HG03520 (cell line): ENCODE data around the gene ANTXR2.
"Not testable (repeated sequence)": the region's sequence is repeated elsewhere in the genome, so short reads cannot be mapped to it uniquely, and the experiment has no call there.

Experiments
- ATAC-seq: cut with Tn5 transposase; IDR thresholded peaks from one replicate; pipeline ENCODE4 v1.9.1; 2021; ENCODE audit warnings: mild to moderate bottlenecking, moderate library complexity; ENCODE audit not compliant: unreplicated experiment

Gene ANTXR2

GRCh38 chr4:80072744-80073472, at the start of gene ANTXR2:
TSS of gene ANTXR2 (minus strand) at chr4:80073229. CDS start at chr4:80072560, 669 bp downstream.
- peak; percentile 64 for ATAC-seq

- not testable (repeated sequence) for ATAC-seq
These were observed 48.8 kb upstream of the ANTXR2 start for GRCh38 chr4:80121815-80122214.

DNA sequence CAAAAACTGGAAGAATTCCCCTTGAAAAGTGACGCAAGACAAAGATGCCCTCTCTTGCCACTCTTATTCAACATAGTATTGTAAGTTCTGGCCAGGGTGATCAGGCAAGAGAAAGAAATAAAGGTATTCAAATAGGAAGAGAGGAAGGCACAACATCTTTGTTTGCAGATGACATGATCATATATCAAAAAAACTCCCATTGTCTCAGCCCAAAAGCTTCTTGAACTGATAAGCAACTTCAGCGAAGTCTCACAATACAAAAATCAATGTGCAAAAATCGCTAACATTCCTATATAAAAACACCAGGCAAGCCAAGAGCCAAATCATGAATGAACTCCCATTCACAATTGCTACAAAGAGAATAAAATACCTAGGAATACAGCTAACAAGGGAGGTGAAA, 46.6 kb upstream of the ANTXR2 start:
- ATAC-seq, result not testable (repeated sequence)

DNA sequence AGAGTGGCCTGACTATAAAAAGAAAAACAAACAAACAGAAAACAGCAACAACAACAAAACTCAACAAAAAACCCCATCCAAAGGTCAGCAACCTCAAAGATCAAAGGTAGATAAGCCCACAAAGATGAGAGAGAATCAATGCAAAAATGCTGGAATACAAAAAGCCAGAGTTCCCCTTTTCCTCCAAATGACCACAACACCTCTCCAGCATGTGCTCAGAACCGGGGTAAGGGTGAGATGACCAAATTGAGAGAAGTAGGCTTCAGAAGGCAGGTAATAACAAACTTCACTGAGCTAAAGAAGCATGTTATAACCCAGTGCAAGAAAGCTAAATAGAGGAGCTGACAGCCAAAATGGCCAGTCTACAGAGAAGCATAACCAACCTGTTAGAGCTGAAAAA, 43.5 kb upstream of the ANTXR2 start:
- ATAC-seq, result no peak

DNA sequence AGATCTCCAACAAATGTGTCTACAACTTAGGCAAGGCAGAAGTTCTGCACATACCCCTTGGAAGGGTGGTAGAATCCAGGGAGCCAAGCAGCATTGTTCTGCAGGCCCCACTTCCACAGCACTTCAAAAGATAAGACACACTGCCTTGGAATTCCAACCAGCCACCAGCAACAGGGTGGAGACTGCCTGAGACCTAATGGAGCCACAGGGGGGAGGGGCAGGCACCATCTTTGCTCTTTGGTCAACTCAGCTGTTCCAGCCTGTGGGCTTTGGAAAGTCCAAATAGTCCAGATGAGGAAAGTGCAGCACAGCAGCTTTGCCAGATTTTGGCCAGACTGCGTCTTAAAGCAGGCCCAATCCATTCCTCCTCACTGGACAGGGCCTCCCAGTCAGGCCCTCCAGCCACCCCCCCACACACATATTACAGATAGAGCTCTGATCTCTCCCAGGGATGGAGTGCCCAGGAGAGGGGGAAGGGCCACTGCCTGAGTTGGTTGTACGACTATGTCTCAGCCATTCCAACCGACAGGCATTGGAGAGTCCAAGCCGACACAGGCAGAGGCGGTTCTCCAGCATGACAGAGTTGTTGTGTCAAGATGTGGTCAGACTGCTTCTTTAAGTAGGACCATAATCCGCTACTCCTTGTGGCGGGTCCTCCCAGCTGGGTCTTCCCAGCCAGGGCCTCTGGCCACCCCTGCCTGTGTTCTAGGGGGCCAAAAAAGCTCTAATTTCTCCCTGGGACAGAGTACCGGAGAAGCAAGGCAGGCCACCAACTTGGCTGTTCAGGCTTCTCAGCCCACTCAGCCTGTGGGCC, 42.5 kb upstream of the ANTXR2 start:
- ATAC-seq, result no peak

DNA sequence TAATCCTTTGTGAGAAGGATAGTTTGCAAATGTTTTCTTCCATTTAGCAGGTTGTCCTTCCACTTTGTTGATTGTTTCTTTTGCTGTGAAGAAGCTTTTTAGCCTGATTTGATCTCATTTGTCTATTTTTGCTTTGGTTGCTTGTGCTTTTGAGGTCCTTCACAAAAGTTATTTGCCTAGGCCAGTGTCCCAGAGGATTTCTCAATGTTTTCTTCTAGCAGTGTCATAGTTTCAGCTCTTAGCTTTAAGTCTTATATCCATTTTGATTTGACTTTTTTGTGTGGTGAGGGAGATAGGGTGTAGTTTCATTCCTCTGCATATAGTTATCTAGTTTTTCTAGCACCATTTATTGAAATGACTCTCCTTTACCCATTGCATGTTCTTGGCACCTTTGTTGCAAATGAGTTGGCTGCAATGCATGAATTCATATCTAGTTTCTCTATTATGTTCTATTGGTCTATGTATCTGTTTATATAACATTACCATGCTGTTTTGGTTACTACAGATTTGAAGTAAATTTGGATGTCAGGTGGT, 41.8 kb upstream of the ANTXR2 start:
- no peak for ATAC-seq

DNA sequence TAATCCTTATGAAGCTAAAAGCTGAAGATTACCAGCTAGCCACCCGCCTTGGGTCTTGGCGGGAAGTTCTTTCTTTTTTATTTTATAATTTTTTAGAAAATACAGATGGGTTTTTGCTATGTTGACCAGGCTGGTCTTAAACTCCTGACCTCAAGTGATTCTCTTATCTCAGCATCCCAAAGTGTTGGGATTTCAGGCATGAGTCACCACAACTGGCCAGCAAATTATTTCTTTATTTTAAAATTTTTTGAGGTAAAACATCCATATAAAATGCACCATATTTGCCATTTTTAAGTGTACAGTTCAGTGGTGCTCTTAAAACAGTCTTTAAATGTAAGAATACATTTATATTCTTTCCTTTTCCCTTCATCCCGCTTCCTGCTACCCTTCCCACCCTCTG, 40.6 kb upstream of the ANTXR2 start:
- ATAC-seq, result no peak

DNA sequence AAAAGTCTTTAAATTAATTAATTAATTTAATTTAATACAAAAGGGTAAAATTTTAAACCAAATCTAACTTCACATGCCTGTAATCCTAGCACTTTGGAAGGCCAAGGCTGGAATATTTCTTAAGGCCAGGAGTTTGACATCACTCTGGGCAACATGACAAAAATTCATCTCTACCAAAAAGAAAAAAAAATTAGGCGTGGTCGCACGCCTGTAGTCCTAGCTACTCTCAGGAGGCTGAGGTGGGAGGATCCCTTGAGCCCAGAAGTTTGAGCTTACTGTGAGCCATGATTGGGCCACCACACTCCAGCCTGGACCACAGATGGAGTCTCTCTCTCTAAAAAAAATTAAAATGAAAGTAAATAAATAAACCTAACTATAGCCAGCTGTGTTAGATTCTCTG, 39.2 kb upstream of the ANTXR2 start:
- no peak for ATAC-seq

DNA sequence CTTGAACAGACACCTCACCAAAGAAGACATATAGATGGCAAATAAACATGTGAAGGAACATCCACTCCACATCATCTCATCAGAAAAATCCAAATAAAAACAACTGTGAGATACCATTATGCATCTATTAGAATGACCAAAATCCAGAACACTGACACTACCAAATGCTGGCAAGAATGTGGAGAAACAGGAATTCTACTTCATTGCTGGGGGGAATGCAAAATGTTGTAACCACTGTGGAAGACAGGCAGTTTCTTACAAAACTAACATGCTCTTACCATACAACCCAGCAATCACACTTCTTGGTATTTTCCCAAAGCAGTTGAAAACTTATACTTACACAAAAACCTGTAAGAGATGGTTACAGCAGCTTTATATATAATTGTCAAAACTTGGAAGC, 38.2 kb upstream of the ANTXR2 start:
- ATAC-seq, result no peak

DNA sequence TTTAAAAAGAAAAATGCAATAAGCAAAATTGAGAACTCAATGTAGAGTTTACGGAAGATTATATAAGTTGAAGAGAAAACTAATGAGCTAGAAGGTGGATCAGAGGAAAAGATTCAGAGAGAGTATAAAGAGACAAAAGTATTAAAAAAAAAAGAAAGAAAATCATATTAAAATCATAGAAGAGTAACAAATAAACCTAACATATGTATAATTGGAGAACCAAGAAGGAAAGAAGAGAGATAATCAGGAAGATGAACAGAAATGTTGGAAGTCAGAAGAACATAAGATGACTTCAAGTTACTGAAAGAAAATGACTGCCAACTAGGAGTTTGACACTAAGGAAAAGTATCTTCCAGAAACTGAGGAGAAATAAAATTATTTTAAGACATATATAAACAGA, 34.3 kb upstream of the ANTXR2 start:
- ATAC-seq, result no peak

DNA sequence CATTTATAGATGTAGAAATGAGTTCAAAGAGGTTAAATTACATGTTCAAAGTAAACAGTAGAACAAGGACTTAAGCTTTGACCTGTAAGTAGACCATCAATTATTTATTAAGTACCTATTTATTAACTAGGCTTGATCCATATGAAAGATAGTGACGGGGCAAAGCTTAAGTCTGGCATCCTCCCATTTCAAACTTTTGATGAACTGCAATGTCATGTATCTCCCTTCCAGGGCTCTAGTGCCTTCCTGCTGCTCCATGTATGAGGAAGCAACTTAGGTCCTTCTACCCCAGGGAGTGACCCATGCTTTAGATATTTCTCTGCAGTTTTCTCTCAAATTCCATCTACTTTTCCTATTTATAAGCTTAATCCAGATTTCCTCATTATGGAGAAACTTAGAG, 31.9 kb upstream of the ANTXR2 start:
- no peak for ATAC-seq

GRCh38 chr4:80103629-80104028, 30.6 kb upstream of the ANTXR2 start:
- no peak for ATAC-seq

DNA sequence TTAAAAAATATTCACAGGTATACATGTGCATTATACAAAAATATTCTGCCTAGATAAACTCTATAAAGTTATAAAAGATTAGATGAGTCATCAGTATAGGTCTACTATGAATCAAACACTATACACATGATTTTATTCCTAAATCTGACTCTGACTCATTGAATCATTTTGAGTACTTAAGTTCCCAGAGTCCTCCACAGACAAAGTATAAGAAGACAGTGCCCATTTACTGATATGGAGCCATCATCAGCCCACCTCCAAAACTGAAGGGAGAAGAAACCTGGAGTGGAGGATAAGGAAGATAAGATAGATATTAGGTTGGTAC, 28.7 kb upstream of the ANTXR2 start:
- no peak for ATAC-seq

- no peak for ATAC-seq
These were observed 28.2 kb upstream of the ANTXR2 start for GRCh38 chr4:80101071-80101791.

- ATAC-seq, result no peak
These were observed 26.6 kb upstream of the ANTXR2 start for GRCh38 chr4:80099671-80100070.

- no peak for ATAC-seq
These were observed 25.6 kb upstream of the ANTXR2 start for GRCh38 chr4:80098635-80099034.

DNA sequence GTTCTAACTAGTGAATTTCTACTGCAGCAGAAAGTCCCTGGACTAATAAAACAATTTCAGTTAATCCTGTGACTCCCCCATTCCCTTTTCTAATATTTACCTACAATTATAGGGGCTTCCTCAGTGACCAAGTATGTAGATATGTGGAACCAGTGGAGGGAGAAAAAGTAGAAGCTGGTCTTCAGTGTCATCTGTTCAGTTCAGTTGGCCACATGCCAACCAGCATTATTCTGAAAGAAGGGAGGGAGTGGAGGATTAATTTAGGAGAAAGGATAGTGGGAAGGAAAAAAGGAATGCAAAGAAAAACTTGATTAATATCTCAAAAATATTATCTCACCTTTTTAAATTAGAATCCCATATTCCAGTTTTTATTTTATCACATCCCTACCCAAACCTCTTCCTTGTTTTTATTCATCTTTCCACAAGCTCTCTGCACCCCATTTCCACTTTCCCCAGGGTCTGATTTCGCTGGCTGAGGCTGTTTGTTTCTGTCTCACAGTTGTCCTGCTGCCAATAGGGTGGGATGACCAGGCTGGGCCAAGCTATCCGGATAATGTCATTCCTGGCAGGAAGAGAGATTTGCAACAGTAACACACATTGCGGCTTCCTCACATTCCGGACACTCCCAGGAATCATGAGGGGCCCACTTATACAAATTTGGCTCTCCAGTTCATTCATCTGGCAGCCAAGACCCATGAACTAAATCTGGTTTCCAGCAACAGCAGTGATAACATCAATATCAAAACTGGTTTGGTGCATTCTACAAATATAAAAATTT, 24.6 kb upstream of the ANTXR2 start:
- ATAC-seq, result no peak

GRCh38 chr4:80096175-80096850, 23.3 kb upstream of the ANTXR2 start:
- ATAC-seq, result no peak

DNA sequence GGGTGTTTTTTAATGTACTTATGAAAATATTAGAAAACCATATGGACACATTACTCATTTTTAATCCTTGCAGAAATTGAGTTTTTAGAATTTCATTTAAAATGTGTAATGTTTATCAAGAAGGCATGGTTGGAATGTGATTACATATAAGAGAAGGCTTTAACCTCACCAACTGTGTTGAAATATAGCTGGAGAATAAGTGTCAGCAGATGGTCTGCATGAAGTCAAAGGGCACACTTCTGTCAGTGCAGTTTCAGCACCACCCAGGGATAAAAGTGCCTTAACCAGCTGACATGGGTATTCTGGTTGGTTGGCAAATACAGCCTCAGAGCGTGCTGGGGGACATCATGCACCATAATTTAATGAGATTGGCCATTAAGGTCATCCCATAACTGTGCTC, 21.2 kb upstream of the ANTXR2 start:
- no peak for ATAC-seq

DNA sequence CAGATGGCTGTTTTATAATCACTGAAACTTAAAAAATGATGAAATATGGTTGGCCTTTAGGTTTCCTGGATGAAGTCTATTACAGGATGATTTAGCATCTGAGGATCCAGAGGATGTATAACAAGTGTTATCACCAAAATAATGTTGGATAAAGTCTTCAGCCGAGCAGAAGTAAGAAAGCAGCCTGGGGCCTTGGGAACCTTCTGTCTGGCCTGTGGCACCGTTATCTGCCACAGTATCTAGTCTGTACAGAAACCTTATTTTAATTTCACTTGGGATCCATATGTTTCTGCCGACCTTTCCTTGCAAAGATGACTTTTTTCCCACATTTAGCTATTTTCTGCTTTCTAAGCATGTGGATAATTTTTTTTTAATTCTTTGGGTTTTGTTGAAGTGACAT, 20.5 kb upstream of the ANTXR2 start:
- ATAC-seq, result no peak
